Immature natural killer cell (primary cell): ENCODE data around the gene HPCAL1. TPM values are rescaled to one million over a fixed set of nuclear protein-coding genes. Genes with fewer than 3 reads are reported as not detected.

Experiments
- DNase-seq, 3 donors: peaks; one replicate each; pipeline ENCODE4 v3.0.0; 2022; ENCODE audit warnings: mixed read lengths in 1 of 3
- H3K27ac Mint-ChIP-seq, 6 donors: one replicate each; pipeline ENCODE4 v1.8.0; 2020; ENCODE audit warnings: mixed read lengths in 6 of 6, mild to moderate bottlenecking in 5 of 6, inconsistent platforms in 4 of 6, moderate library complexity in 3 of 6
- H3K27me3 Mint-ChIP-seq, 3 donors: one replicate each; pipeline ENCODE4 v1.8.0; 2020 to 2021; ENCODE audit warnings: low read depth in 3 of 3, mild to moderate bottlenecking in 3 of 3, mixed read lengths in 3 of 3, moderate library complexity in 3 of 3, inconsistent platforms in 1 of 3
- H3K36me3 Mint-ChIP-seq, 3 donors: one replicate each; pipeline ENCODE4 v1.8.0; 2020; ENCODE audit warnings: mixed read lengths in 3 of 3, inconsistent platforms in 2 of 3, mild to moderate bottlenecking in 2 of 3
- H3K4me1 Mint-ChIP-seq, 2 donors: one replicate each; pipeline ENCODE4 v1.8.0; 2020; ENCODE audit warnings: inconsistent platforms in 2 of 2, mild to moderate bottlenecking in 2 of 2, mixed read lengths in 2 of 2, moderate library complexity in 1 of 2
- H3K4me3 Mint-ChIP-seq, 5 donors: one replicate each; pipeline ENCODE4 v1.8.0; 2020; ENCODE audit warnings: mild to moderate bottlenecking in 5 of 5, mixed read lengths in 5 of 5, inconsistent platforms in 3 of 5, moderate library complexity in 3 of 5
- H3K9me3 Mint-ChIP-seq, 6 donors: one replicate each; pipeline ENCODE4 v1.8.0; 2020; ENCODE audit warnings: mild to moderate bottlenecking in 6 of 6, mixed read lengths in 6 of 6, inconsistent platforms in 4 of 6, moderate library complexity in 3 of 6
- polyA plus RNA-seq, 3 donors: library from polyadenylated mRNA; unstranded; fragments of 300-500 nt; fragmentation: Illumina TruSeq; gene quantifications; one replicate each; pipeline ENCODE4 v1.2.3, GENCODE V29; 2021

HPCAL1 gene
- polyA plus RNA-seq, 3 donors from 2014 or later, result 64.9 to 89.7 (median 88.9) TPM

GRCh38 chr2:10359731-10360329 is 57.1 kb downstream of the HPCAL1 start:
- H3K4me3 Mint-ChIP-seq, result no peak overlapping the region
- H3K27me3 Mint-ChIP-seq, result peaks cover 0 to 5% (median 1%) of the 10 kb centered on the region in 3 donors
- peaks cover 12 to 28% of the 10 kb centered on the region in 2 donors for H3K4me1 Mint-ChIP-seq
- peak overlapping the region in 1 of 6 donors; percentile 22 for H3K27ac Mint-ChIP-seq
- H3K36me3 Mint-ChIP-seq, result peaks cover 0 to 3% (median 0%) of the 10 kb centered on the region in 3 donors
- no peak for DNase-seq
- H3K9me3 Mint-ChIP-seq, result no peaks in the 10 kb centered on the region

DNA sequence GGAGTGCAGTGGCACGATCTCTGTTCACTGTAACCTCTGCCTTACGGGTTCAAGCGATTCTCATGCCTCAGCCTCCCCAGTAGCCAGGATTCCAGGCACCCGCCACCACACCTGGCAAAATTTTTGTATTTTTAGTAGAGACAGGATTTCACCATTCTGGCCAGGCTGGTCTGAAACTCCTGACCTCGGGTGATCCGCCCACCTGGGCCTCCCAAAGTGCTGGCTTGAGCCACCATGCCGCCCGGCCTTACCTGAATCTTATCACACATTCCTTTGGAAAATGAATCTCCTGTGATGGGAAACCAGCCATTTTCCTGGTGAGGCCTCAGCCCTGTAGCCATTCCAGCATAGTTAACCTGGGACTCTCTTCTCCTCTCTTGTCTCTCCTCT is 57.8 kb downstream of the HPCAL1 start:
- H3K27me3 Mint-ChIP-seq, result peaks cover 0 to 5% (median 1%) of the 10 kb centered on the region in 3 donors
- H3K36me3 Mint-ChIP-seq, result peaks cover 0 to 2% (median 0%) of the 10 kb centered on the region in 3 donors
- H3K4me3 Mint-ChIP-seq, result no peak overlapping the region
- H3K27ac Mint-ChIP-seq, result peak overlapping the region in 1 of 6 donors; percentile 51
- H3K9me3 Mint-ChIP-seq, result no peaks in the 10 kb centered on the region
- no peak for DNase-seq
- H3K4me1 Mint-ChIP-seq, result peaks cover 11 to 28% of the 10 kb centered on the region in 2 donors

- no peaks in the 10 kb centered on the region for H3K9me3 Mint-ChIP-seq
- no peak for DNase-seq
- H3K4me3 Mint-ChIP-seq, result no peak overlapping the region
- H3K27ac Mint-ChIP-seq, result peak overlapping the region in 1 of 6 donors; percentile 51
- peaks cover 6 to 23% of the 10 kb centered on the region in 2 donors for H3K4me1 Mint-ChIP-seq
- H3K27me3 Mint-ChIP-seq, result peaks cover 0 to 5% (median 1%) of the 10 kb centered on the region in 3 donors
- peaks cover 0 to 2% (median 0%) of the 10 kb centered on the region in 3 donors for H3K36me3 Mint-ChIP-seq
Measured at GRCh38 chr2:10360850-10361588, 58.3 kb downstream of the HPCAL1 start.

- no peak overlapping the region for H3K4me3 Mint-ChIP-seq
- H3K27me3 Mint-ChIP-seq, result peaks cover 0 to 5% (median 1%) of the 10 kb centered on the region in 3 donors
- no peaks in the 10 kb centered on the region for H3K9me3 Mint-ChIP-seq
- peak overlapping the region in 2 of 6 donors; percentile 41 to 69 for H3K27ac Mint-ChIP-seq
- H3K4me1 Mint-ChIP-seq, result peaks cover 4 to 18% of the 10 kb centered on the region in 2 donors
- H3K36me3 Mint-ChIP-seq, result peaks cover 0 to 2% (median 0%) of the 10 kb centered on the region in 3 donors
- DNase-seq, result no peak
Measured at GRCh38 chr2:10362096-10362897, 59.6 kb downstream of the HPCAL1 start.

DNA sequence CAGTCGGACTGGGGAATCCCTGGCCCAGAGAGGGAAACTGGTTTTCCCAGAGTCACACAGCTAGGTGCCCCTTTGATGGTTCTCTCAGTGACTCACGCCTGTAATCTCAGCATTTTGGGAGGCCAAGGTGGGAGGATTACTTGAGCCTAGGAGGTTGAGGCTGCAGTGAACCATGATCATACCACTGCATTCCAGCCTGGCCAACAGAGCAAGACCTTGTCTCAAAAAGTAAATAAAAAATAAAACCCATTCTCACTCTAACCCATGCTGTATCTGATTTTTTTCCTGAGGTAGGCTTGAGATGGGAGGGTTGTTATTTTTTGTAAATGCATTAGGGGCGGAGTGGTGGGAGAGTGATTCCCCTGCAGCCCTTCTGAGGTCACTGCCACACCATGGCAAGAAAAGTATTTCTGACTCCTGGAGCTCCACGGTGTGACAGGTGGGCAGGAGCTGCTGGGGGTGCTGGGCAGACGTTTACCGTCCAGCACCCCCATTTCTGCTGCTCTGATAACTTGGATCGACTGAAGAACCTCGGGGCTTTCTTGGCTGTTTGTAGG is 60.3 kb downstream of the HPCAL1 start:
- Mint-ChIP-seq H3K27me3 (peaks cover 0 to 5% (median 0%) of the 10 kb centered on the region in 3 donors), H3K4me3 (no peak overlapping the region), H3K4me1 (peaks cover 5 to 16% of the 10 kb centered on the region in 2 donors), H3K36me3 (peaks cover 0 to 2% (median 0%) of the 10 kb centered on the region in 3 donors), H3K27ac (no peak overlapping the region), H3K9me3 (no peaks in the 10 kb centered on the region)
- DNase-seq, result no peak

- peaks cover 6 to 14% of the 10 kb centered on the region in 2 donors for H3K4me1 Mint-ChIP-seq
- H3K27ac Mint-ChIP-seq, result no peak overlapping the region
- DNase-seq, result no peak
Measured at GRCh38 chr2:10363861-10364610, 61.3 kb downstream of the HPCAL1 start.

DNA sequence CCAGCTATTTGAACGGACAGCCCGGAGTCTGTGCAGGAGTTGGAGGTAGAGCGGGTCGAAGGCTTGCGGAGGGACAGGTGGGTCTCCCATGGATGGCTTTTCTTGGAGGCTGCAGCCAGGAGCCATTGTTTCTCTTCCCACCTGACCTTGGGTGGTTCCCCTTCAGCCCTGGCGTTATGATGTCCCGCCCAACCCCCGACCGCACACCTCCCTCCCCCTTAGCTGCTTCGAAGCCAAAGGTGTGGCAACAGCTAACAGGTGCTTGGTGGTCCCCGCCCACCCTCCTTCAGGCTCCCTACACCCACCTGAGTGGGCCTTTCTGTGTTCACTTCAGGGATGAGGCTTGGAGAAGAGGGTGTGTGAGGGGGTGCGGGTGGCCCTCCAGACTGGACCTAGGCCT is 62.7 kb downstream of the HPCAL1 start:
- no peak for DNase-seq
- Mint-ChIP-seq H3K4me1 (peaks cover 8 to 25% of the 10 kb centered on the region in 2 donors), H3K27ac (no peak overlapping the region), H3K9me3 (no peaks in the 10 kb centered on the region), H3K4me3 (no peak overlapping the region), H3K36me3 (peaks cover 0 to 2% (median 0%) of the 10 kb centered on the region in 3 donors), H3K27me3 (peaks cover 0 to 3% (median 0%) of the 10 kb centered on the region in 3 donors)

More at GRCh38 chr2:10363861-10364610, 61.3 kb downstream of the HPCAL1 start:
- Mint-ChIP-seq H3K27me3 (peaks cover 0 to 3% (median 0%) of the 10 kb centered on the region in 3 donors), H3K9me3 (no peaks in the 10 kb centered on the region), H3K36me3 (peaks cover 0 to 2% (median 0%) of the 10 kb centered on the region in 3 donors), H3K4me3 (no peak overlapping the region)

- Mint-ChIP-seq H3K4me3 (no peak overlapping the region), H3K9me3 (no peaks in the 10 kb centered on the region), H3K27ac (peak overlapping the region in 1 of 6 donors; percentile 13), H3K27me3 (no peaks in the 10 kb centered on the region), H3K36me3 (no peaks in the 10 kb centered on the region), H3K4me1 (peaks cover 8 to 25% of the 10 kb centered on the region in 2 donors)
- DNase-seq, result no peak
Measured at GRCh38 chr2:10366601-10367270, 64.0 kb downstream of the HPCAL1 start.

GRCh38 chr2:10367472-10368439 is 65.1 kb downstream of the HPCAL1 start:
- H3K27ac Mint-ChIP-seq, result peak overlapping the region in 3 of 6 donors; percentile 37 to 71 (median 54)
- DNase-seq, result no peak
- H3K4me1 Mint-ChIP-seq, result peaks cover 8 to 25% of the 10 kb centered on the region in 2 donors
- no peaks in the 10 kb centered on the region for H3K36me3 Mint-ChIP-seq
- no peaks in the 10 kb centered on the region for H3K27me3 Mint-ChIP-seq
- no peak overlapping the region for H3K4me3 Mint-ChIP-seq
- no peaks in the 10 kb centered on the region for H3K9me3 Mint-ChIP-seq

GRCh38 chr2:10368491-10369231 is 66.0 kb downstream of the HPCAL1 start:
- no peak overlapping the region for H3K27ac Mint-ChIP-seq
- H3K4me1 Mint-ChIP-seq, result peaks cover 8 to 25% of the 10 kb centered on the region in 2 donors
- H3K36me3 Mint-ChIP-seq, result no peaks in the 10 kb centered on the region
- no peak overlapping the region for H3K4me3 Mint-ChIP-seq
- H3K27me3 Mint-ChIP-seq, result no peaks in the 10 kb centered on the region
- no peak for DNase-seq
- H3K9me3 Mint-ChIP-seq, result no peaks in the 10 kb centered on the region
